Astrocyte of the cerebellum (primary cell): Measurements from ENCODE around the gene NELFCD.

ENCODE experiments used
- DNase-seq: peaks from one replicate; pipeline ENCODE4 v3.0.0-alpha.2; 2011; ENCODE audit warnings: low read depth
- H3K4me3 ChIP-seq: 2 replicates; pipeline ENCODE4 v1.5.1; 2011; ENCODE audit warnings: mild to moderate bottlenecking, low read depth, low read length, moderate library complexity
- in situ Hi-C: cut with HindIII; loops from 2 replicates; pipeline ENCODE4 v1.10.0; 2017; ENCODE audit warnings: low sequenced_read_pairs
- TF ChIP-seq, protein P1 (sequence below): IDR thresholded peaks from 2 replicates; pipeline ENCODE4 v1.5.1; 2012; ENCODE audit warnings: low read length, low read depth, moderate library complexity, mild to moderate bottlenecking; ENCODE audit errors: missing control alignments

NELFCD gene

GRCh38 chr20:58971429-58971828, 9.6 kb upstream of the NELFCD start:
- no peak for DNase-seq
- in situ Hi-C loops: loop anchor here (10.0 kb wide), 1 partner anchor 57 kb away; no protein-coding TSS in a partner anchor
- TF ChIP-seq, protein P1, sequence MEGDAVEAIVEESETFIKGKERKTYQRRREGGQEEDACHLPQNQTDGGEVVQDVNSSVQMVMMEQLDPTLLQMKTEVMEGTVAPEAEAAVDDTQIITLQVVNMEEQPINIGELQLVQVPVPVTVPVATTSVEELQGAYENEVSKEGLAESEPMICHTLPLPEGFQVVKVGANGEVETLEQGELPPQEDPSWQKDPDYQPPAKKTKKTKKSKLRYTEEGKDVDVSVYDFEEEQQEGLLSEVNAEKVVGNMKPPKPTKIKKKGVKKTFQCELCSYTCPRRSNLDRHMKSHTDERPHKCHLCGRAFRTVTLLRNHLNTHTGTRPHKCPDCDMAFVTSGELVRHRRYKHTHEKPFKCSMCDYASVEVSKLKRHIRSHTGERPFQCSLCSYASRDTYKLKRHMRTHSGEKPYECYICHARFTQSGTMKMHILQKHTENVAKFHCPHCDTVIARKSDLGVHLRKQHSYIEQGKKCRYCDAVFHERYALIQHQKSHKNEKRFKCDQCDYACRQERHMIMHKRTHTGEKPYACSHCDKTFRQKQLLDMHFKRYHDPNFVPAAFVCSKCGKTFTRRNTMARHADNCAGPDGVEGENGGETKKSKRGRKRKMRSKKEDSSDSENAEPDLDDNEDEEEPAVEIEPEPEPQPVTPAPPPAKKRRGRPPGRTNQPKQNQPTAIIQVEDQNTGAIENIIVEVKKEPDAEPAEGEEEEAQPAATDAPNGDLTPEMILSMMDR: no peak
- H3K4me3 ChIP-seq: no peak overlapping the region

GRCh38 chr20:58973179-58973578, 7.9 kb upstream of the NELFCD start:
- in situ Hi-C loops: loop anchor here (10.0 kb wide), 1 partner anchor 58 kb away; no protein-coding TSS in a partner anchor
- no peak overlapping the region for H3K4me3 ChIP-seq
- no peak for DNase-seq
- TF ChIP-seq, protein P1: no peak

DNA sequence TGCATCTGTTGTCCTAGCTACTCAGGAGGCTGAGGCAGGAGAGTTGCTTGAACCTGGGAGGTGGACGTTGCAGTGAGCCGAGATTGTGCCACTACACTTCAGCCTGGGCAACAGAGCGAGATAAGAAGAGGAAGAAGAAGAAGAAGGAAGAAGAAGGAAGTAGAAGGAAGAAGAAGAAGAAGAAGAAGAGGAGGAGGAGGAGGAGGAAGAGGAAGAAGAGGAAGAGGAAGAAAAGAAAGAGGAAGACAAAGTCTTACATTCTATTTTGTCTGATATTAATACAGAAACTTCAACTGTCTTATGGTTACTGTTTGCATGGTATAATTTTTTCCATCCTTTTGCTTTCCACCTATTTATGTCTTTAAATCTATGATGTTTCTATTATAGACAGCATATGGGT, 7.2 kb upstream of the NELFCD start:
- TF ChIP-seq, protein P1: no peak
- in situ Hi-C loops: loop anchor here (10.0 kb wide), 1 partner anchor 59 kb away; no protein-coding TSS in a partner anchor
- no peak for DNase-seq
- no peak overlapping the region for H3K4me3 ChIP-seq

GRCh38 chr20:58975353-58975752, 5.7 kb upstream of the NELFCD start:
- in situ Hi-C loops: loop anchor here (10.0 kb wide), 1 partner anchor 61 kb away; no protein-coding TSS in a partner anchor

DNA sequence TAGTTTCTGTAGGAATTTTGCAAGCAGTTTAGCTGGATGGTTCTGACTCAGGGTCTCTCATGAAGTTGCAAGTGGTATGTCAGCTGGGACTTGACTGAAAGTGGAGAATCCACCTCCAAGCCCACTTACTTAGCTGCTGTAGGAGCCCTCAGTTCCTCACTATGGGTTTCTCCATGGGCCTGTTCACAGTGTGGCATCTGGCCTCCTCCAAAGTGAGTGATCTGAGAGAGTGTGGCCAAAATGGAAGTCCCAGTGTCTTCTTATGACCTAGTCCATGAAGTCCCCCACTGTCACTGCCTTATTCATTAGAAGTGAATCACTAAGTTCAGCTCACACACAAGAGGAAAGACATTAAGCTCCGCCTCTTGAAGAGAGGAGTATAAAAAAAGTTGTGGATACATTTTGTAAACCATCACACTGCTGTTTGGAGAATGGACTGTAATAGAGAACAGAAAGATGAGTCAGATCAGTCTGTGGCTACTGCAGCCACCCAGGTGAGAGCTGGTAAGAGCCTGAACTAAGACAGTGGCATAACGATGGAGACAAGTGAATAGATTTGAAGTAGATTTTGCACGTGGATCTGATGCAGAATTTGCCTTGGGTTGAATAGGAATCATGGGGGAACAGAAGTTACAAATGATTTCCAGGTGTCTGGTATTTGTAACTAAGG, 4.9 kb upstream of the NELFCD start:
- no peak overlapping the region for H3K4me3 ChIP-seq
- in situ Hi-C loops: loop anchor here (10.0 kb wide), 1 partner anchor 61 kb away; no protein-coding TSS in a partner anchor
- DNase-seq: no peak
- TF ChIP-seq, protein P1: no peak

More at GRCh38 chr20:58975353-58975752, 5.7 kb upstream of the NELFCD start:
- H3K4me3 ChIP-seq: no peak overlapping the region
- TF ChIP-seq, protein P1: no peak
- no peak for DNase-seq

DNA sequence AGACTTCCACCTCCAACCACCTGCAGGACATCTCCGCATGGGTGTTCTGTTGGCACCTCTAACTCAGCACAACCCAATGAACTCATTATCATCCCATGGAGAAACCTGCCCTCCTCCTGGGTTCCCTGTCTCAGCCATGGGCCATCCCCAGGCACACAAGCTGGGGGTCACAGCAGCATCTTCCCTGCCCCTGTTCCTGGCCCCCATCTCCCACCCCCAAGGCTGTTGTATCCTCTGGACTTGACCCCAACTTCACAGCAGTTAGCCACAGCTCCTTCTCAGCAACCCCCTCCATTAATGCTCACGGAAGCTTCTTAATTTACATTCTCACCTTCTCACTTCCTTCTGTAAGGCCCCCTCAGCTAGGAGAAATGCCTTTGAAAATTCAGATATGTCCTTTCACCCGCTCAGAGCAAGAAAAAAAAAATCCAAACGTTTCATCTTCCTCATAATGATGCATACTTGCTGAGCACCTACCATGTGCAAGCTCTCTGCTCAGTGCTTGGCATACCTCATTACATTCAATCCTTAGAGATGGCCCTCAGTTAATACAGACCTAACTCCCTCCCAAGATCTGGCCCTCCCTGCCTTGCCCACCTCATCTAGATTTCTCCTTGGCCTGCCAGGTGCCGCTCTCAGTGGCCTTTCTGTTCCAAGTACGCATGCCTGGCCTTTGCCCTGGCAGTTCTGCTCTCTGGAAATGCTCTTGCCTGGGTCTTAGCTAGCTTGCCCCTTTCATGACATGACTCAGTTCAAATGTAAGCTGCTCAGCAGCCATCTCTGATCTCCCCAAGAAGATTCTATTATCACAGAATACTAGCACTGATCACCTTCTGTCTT, 2.5 kb upstream of the NELFCD start:
- TF ChIP-seq, protein P1: no peak
- in situ Hi-C loops: loop anchor here (10.0 kb wide), 1 partner anchor 64 kb away; no protein-coding TSS in a partner anchor

More for the DNA sequence above, 2.5 kb upstream of the NELFCD start:
- H3K4me3 ChIP-seq: no peak overlapping the region
- no peak for DNase-seq
